ENCODE data around the gene CASZ1.

The CASZ1 gene

GRCh38 chr1:10656431-10656830, 140.0 kb downstream of the CASZ1 start:
- Histone ChIP-seq H3K27me3 (ENCODE audit: control insufficient read depth, insufficient read depth, low read length, poor library complexity, severe bottlenecking) (peaks cover 12% of the 10 kb centered on the region), H3K4me1 (ENCODE audit: control insufficient read depth, insufficient read depth, low read length) (peaks cover 6% of the 10 kb centered on the region), H3K9me3 (ENCODE audit: control insufficient read depth, low read length) (no peaks in the 10 kb centered on the region), H3K36me3 (ENCODE audit: control insufficient read depth, insufficient read depth, low read length) (peaks cover 13% of the 10 kb centered on the region), H3K27ac (ENCODE audit: insufficient read depth, low read depth, low read length, poor library complexity, severe bottlenecking) (no peak overlapping the region), H3K4me3 (ENCODE audit: insufficient read depth, low read depth, low read length) (no peak overlapping the region)
- 79 to 80% methylated on average over 15 of the region's 15 CpGs for WGBS, 2 experiments

DNA sequence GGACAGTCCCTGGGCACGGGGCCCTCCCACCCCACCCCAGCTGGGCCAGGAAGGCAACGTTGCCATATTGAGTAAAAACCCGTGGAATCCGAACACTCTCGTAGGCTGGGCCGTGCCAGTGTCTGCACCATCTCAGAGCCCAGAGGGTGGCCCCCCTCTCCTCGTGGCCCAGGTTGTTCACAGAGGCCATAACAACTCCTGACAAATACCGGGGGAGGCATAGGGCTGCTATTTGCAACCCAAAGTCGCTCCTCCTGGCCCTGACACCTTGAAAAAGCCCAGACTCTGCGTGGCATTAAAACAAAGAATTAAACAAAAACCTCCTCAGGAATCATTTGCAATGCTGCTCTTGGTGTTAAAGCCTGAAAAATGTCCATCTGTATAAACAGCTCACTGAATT, 141.4 kb downstream of the CASZ1 start:
- Histone ChIP-seq H3K9me3 (ENCODE audit: control insufficient read depth, low read length) (no peaks in the 10 kb centered on the region), H3K4me3 (ENCODE audit: insufficient read depth, low read depth, low read length) (no peak overlapping the region), H3K27me3 (ENCODE audit: control insufficient read depth, insufficient read depth, low read length, poor library complexity, severe bottlenecking) (peaks cover 24% of the 10 kb centered on the region), H3K36me3 (ENCODE audit: control insufficient read depth, insufficient read depth, low read length) (peaks cover 10% of the 10 kb centered on the region), H3K4me1 (ENCODE audit: control insufficient read depth, insufficient read depth, low read length) (peaks cover 19% of the 10 kb centered on the region), H3K27ac (ENCODE audit: insufficient read depth, low read depth, low read length, poor library complexity, severe bottlenecking) (no peak overlapping the region)
- 88 to 90% methylated on average over 10 of the region's 10 CpGs for WGBS, 2 experiments

DNA sequence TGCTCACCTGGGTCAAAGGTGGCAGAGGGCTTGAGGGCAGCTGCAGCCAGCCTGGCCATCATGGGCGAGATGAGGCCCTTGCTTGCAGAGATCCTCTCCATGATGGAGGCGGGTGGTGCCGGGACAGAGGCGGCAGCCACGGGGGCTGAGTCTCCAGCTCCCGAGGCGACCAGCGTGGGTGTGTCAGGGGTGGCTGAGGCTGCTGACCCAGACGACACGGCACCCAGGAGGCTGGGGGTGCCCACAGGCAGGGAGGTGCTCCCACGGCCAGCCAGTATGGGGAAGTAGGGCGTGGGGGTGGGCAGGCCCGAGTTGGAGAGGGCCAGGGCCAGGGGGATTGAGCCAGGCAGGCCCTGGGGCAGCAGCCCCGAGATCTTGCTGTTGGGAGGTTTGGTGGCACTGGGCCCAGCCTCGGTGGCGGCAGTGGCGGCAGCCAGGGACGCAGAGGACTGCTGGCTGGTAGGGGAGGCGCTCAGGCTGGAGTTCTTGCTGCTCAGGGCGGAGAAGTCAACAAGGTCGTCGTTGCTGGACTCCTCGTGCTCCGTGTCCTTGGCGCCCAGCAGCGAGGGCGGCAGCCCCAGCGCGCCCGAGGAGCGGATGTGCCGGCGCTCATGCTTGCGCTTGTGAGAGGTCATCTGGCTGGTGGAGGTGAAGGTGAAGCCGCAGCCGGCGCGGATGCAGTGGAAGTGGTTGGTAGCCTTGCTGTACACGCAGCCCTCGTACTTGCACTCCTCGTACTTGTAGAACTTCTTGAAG, 142.9 kb downstream of the CASZ1 start:
- H3K4me3 ChIP-seq (ENCODE audit: insufficient read depth, low read depth, low read length), result no peak overlapping the region
- H3K4me1 ChIP-seq (ENCODE audit: control insufficient read depth, insufficient read depth, low read length), result peaks cover 33% of the 10 kb centered on the region
- H3K27ac ChIP-seq (ENCODE audit: insufficient read depth, low read depth, low read length, poor library complexity, severe bottlenecking), result no peak overlapping the region
- H3K36me3 ChIP-seq (ENCODE audit: control insufficient read depth, insufficient read depth, low read length), result peaks cover 10% of the 10 kb centered on the region
- no peaks in the 10 kb centered on the region for H3K9me3 ChIP-seq (ENCODE audit: control insufficient read depth, low read length)
- 94 to 95% methylated on average over 41 of the region's 41 CpGs for WGBS, 2 experiments
- H3K27me3 ChIP-seq (ENCODE audit: control insufficient read depth, insufficient read depth, low read length, poor library complexity, severe bottlenecking), result peaks cover 24% of the 10 kb centered on the region

DNA sequence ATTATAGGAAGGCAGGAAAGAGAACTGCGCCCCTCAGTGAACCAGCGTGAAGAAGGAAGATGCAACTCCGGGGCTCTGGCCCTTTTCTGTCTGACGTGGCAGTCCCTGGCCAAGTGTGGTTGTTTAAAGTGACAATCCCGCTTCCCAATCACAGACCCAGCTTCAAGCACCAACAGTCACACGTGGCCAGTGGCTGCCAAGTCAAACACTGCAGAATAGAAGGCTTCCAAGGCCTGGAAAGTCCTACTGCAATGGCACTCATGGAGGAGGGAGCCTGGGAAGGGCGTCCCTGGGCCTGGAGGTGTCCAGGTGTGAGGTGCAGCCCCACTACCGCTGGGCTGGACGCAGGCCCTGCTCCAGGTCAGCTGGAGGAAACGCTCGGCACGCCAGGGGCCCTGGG, 143.8 kb downstream of the CASZ1 start:
- Histone ChIP-seq H3K36me3 (ENCODE audit: control insufficient read depth, insufficient read depth, low read length) (peaks cover 10% of the 10 kb centered on the region), H3K4me3 (ENCODE audit: insufficient read depth, low read depth, low read length) (no peak overlapping the region), H3K9me3 (ENCODE audit: control insufficient read depth, low read length) (no peaks in the 10 kb centered on the region), H3K27me3 (ENCODE audit: control insufficient read depth, insufficient read depth, low read length, poor library complexity, severe bottlenecking) (peaks cover 24% of the 10 kb centered on the region), H3K4me1 (ENCODE audit: control insufficient read depth, insufficient read depth, low read length) (peaks cover 33% of the 10 kb centered on the region), H3K27ac (ENCODE audit: insufficient read depth, low read depth, low read length, poor library complexity, severe bottlenecking) (no peak overlapping the region)
- 93 to 95% methylated on average over 12 of the region's 12 CpGs for whole genome bisulfite sequencing, 2 experiments

- Histone ChIP-seq H3K27ac (ENCODE audit: insufficient read depth, low read depth, low read length, poor library complexity, severe bottlenecking) (no peak overlapping the region), H3K9me3 (ENCODE audit: control insufficient read depth, low read length) (no peaks in the 10 kb centered on the region), H3K4me1 (ENCODE audit: control insufficient read depth, insufficient read depth, low read length) (peaks cover 33% of the 10 kb centered on the region), H3K36me3 (ENCODE audit: control insufficient read depth, insufficient read depth, low read length) (peaks cover 10% of the 10 kb centered on the region), H3K27me3 (ENCODE audit: control insufficient read depth, insufficient read depth, low read length, poor library complexity, severe bottlenecking) (peaks cover 24% of the 10 kb centered on the region), H3K4me3 (ENCODE audit: insufficient read depth, low read depth, low read length) (no peak overlapping the region)
- 46 to 47% methylated on average over 11 of the region's 11 CpGs for WGBS, 2 experiments
These were observed 144.7 kb downstream of the CASZ1 start for GRCh38 chr1:10651793-10652192.

DNA sequence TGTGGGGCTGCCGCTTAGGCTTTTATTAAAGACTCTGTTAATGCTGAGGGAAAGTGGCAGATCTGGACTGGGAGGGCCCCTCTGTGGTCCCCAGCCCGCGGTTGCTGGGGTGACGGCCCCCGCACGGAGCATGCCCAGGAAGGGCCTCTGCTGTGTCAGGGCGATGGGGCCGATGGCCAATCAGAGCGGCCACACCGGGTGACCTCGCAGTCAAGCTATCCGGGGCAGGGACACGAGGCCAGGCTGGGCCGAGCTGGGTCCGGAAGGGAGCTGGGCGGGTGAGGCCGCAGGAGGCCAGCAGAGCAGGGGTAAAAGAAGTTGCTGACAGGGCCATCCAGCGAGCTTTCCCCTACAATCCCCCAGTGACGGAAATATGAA, 145.1 kb downstream of the CASZ1 start:
- peaks cover 24% of the 10 kb centered on the region for H3K27me3 ChIP-seq (ENCODE audit: control insufficient read depth, insufficient read depth, low read length, poor library complexity, severe bottlenecking)
- peaks cover 10% of the 10 kb centered on the region for H3K36me3 ChIP-seq (ENCODE audit: control insufficient read depth, insufficient read depth, low read length)
- H3K4me1 ChIP-seq (ENCODE audit: control insufficient read depth, insufficient read depth, low read length), result peaks cover 33% of the 10 kb centered on the region
- H3K27ac ChIP-seq (ENCODE audit: insufficient read depth, low read depth, low read length, poor library complexity, severe bottlenecking), result no peak overlapping the region
- H3K9me3 ChIP-seq (ENCODE audit: control insufficient read depth, low read length), result no peaks in the 10 kb centered on the region
- no peak overlapping the region for H3K4me3 ChIP-seq (ENCODE audit: insufficient read depth, low read depth, low read length)
- 15 to 18% methylated on average over 19 of the region's 19 CpGs for WGBS, 2 experiments

- Histone ChIP-seq H3K36me3 (ENCODE audit: control insufficient read depth, insufficient read depth, low read length) (peaks cover 10% of the 10 kb centered on the region), H3K27me3 (ENCODE audit: control insufficient read depth, insufficient read depth, low read length, poor library complexity, severe bottlenecking) (peaks cover 24% of the 10 kb centered on the region), H3K4me3 (ENCODE audit: insufficient read depth, low read depth, low read length) (no peak overlapping the region), H3K27ac (ENCODE audit: insufficient read depth, low read depth, low read length, poor library complexity, severe bottlenecking) (no peak overlapping the region), H3K4me1 (ENCODE audit: control insufficient read depth, insufficient read depth, low read length) (peaks cover 33% of the 10 kb centered on the region), H3K9me3 (ENCODE audit: control insufficient read depth, low read length) (no peaks in the 10 kb centered on the region)
- WGBS, 2 experiments, result 18 to 23% methylated on average over 38 to 40 of the region's 40 CpGs
These were observed 145.7 kb downstream of the CASZ1 start for GRCh38 chr1:10650556-10651388.

GRCh38 chr1:10649517-10650201, 146.8 kb downstream of the CASZ1 start:
- peaks cover 10% of the 10 kb centered on the region for H3K36me3 ChIP-seq (ENCODE audit: control insufficient read depth, insufficient read depth, low read length)
- H3K4me1 ChIP-seq (ENCODE audit: control insufficient read depth, insufficient read depth, low read length), result peaks cover 33% of the 10 kb centered on the region
- H3K4me3 ChIP-seq (ENCODE audit: insufficient read depth, low read depth, low read length), result peak overlapping the region; percentile 20
- peak overlapping the region; percentile 77 for H3K27ac ChIP-seq (ENCODE audit: insufficient read depth, low read depth, low read length, poor library complexity, severe bottlenecking)
- H3K9me3 ChIP-seq (ENCODE audit: control insufficient read depth, low read length), result no peaks in the 10 kb centered on the region
- peaks cover 24% of the 10 kb centered on the region for H3K27me3 ChIP-seq (ENCODE audit: control insufficient read depth, insufficient read depth, low read length, poor library complexity, severe bottlenecking)
- WGBS, 2 experiments, result 2% methylated on average over 30 of the region's 30 CpGs

- Histone ChIP-seq H3K9me3 (ENCODE audit: control insufficient read depth, low read length) (no peaks in the 10 kb centered on the region), H3K36me3 (ENCODE audit: control insufficient read depth, insufficient read depth, low read length) (peaks cover 10% of the 10 kb centered on the region), H3K4me1 (ENCODE audit: control insufficient read depth, insufficient read depth, low read length) (peaks cover 33% of the 10 kb centered on the region), H3K4me3 (ENCODE audit: insufficient read depth, low read depth, low read length) (no peak overlapping the region), H3K27me3 (ENCODE audit: control insufficient read depth, insufficient read depth, low read length, poor library complexity, severe bottlenecking) (peaks cover 24% of the 10 kb centered on the region), H3K27ac (ENCODE audit: insufficient read depth, low read depth, low read length, poor library complexity, severe bottlenecking) (peak overlapping the region; percentile 77)
- WGBS, 2 experiments, result 54 to 59% methylated on average over 32 of the region's 32 CpGs
These were observed 147.5 kb downstream of the CASZ1 start for GRCh38 chr1:10648689-10649516.
